Sigmoid colon (tissue), 7 donors: Measurements from ENCODE around the gene NUP62. TPM values are rescaled to one million over a fixed set of nuclear protein-coding genes. Genes with fewer than 3 reads are reported as not detected.

Source experiments
- DNase-seq: peaks from one replicate; pipeline ENCODE4 v3.0.0-alpha.2; 2019
- H3K27ac ChIP-seq, 4 donors: fragments of 200-600 bp; sonication (generic); one replicate each; pipeline ENCODE4 v1.5.1; 2016 to 2019; ENCODE audit warnings: mild to moderate bottlenecking in 1 of 4
- H3K27me3 ChIP-seq, 3 donors: fragments of 200-600 bp; sonication (generic); one replicate each; pipeline ENCODE4 v1.5.1; 2019; ENCODE audit warnings: mild to moderate bottlenecking in 1 of 3
- H3K36me3 ChIP-seq, 4 donors: fragments of 200-600 bp; sonication (generic); one replicate each; pipeline ENCODE4 v1.5.1; 2016 to 2019
- H3K4me1 ChIP-seq, 4 donors: fragments of 200-600 bp; sonication (generic); one replicate each; pipeline ENCODE4 v1.5.1; 2017 to 2019
- H3K4me3 ChIP-seq, 4 donors: fragments of 200-600 bp; sonication (generic); one replicate each; pipeline ENCODE4 v1.5.1; 2017 to 2019; ENCODE audit warnings: mild to moderate bottlenecking in 2 of 4, moderate library complexity in 1 of 4
- H3K9me3 ChIP-seq, 4 donors: fragments of 200-600 bp in 3 of 4; sonication (generic) in 3 of 4; one replicate each; pipeline versions ENCODE4 v1.5.1 to v1.6.1; 2013 to 2019
- CTCF ChIP-seq, 4 experiments: fragments of 450-650 bp in 3 of 4; fragments of 200-600 bp in 1 of 4; IDR thresholded peaks; one replicate each; pipeline ENCODE4 v1.5.1; 2016 to 2019; ENCODE audit warnings: antibody characterized with exemption in 4 of 4, mild to moderate bottlenecking in 3 of 4, moderate library complexity in 2 of 4
- EP300 ChIP-seq, 4 donors: sonication (generic); formaldehyde crosslinking; IDR thresholded peaks; one replicate each; pipeline ENCODE4 v1.6.1; 2017; ENCODE audit warnings: antibody characterized with exemption in 4 of 4
- POLR2A ChIP-seq, 2 donors: fragments of 450-650 bp; IDR thresholded peaks; one replicate each; pipeline ENCODE4 v1.6.1; 2016; ENCODE audit warnings: antibody characterized with exemption in 2 of 2, mild to moderate bottlenecking in 2 of 2, moderate library complexity in 2 of 2
- POLR2AphosphoS5 ChIP-seq, 4 donors: sonication (generic); formaldehyde crosslinking; IDR thresholded peaks; one replicate each; pipeline ENCODE4 v1.6.1; 2017; ENCODE audit warnings: antibody characterized with exemption in 4 of 4
- WGBS, 2 donors: extraction: QIAGEN DNeasy Blood & Tissue Kit; methylation state at CpG; one replicate each; pipeline ENCODE4 v1.1.7; 2013; 5-methylcytosine and 5-hydroxymethylcytosine counted together
- intact Hi-C: fragments of 100-400 bp; cut with DNase I; formaldehyde crosslinking; loops from one replicate; pipeline ENCODE4 v1.15.1; 2023
- polyA plus RNA-seq, 3 donors: library from polyadenylated mRNA; stranded (reverse); fragments of 200-250 nt; gene quantifications; one replicate each; pipeline ENCODE4 v1.2.3, GENCODE V29; 2013
- total RNA-seq, 4 donors: library from RNA; depleted of rRNA; stranded (reverse); fragments of >200 nt; gene quantifications; one replicate each; pipeline ENCODE4 v1.1.0, GENCODE V29; 2016
- donor health status: healthy with polysubstance abuse.
- donor health status: Bipolar disorder and iron deficiency.
- donor health status: healthy.

Gene NUP62
- total and polyA plus RNA-seq, 7 donors = 10.2 to 42.6 (median 25.7) TPM

- no peak for TF ChIP-seq POLR2A (IDR thresholded peaks at IDR 0.05)
- no peak for TF ChIP-seq CTCF (IDR thresholded peaks at IDR 0.05)
- no peak for TF ChIP-seq EP300 (IDR thresholded peaks at IDR 0.05)
- no peak for TF ChIP-seq POLR2AphosphoS5 (IDR thresholded peaks at IDR 0.05)
- no peaks in the 10 kb centered on the region for H3K27me3 ChIP-seq
- H3K36me3 ChIP-seq = peaks cover 57 to 83% (median 60%) of the 10 kb centered on the region in 4 donors
- intact Hi-C loops = no loop called here
- no peak for DNase-seq
- H3K9me3 ChIP-seq = no peaks in the 10 kb centered on the region
- H3K4me1 ChIP-seq = peaks cover 0 to 16% (median 11%) of the 10 kb centered on the region in 4 donors
- H3K27ac ChIP-seq = no peak overlapping the region
- WGBS, 2 donors = 93 to 96% methylated on average over 31 of the region's 31 CpGs
- no peak overlapping the region for H3K4me3 ChIP-seq
Observed at GRCh38 chr19:49881672-49882394, 47.5 kb downstream of the NUP62 start.

DNA sequence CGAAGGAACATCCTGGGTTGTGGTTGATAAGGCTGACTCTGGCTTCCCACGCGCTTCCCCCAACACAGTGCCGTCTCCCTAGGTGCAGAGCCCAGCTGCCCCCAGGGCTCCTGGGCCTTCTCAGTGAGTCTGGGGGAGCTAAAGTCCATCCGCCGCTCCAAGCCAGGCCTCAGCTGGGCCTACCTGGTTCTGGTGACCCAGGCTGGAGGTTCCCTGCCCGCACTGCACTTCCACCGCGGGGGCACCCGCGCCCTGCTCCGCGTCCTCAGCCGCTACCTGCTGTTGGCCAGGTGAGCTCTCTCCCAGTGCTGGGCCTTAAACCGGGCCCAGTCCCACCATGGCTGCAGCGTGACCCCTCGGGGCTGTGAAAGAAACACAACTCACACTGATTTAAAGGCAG, 48.1 kb downstream of the NUP62 start:
- Histone ChIP-seq H3K4me1 (peaks cover 0 to 16% (median 11%) of the 10 kb centered on the region in 4 donors), H3K36me3 (peaks cover 57 to 76% (median 60%) of the 10 kb centered on the region in 4 donors), H3K4me3 (no peak overlapping the region), H3K27ac (no peak overlapping the region), H3K9me3 (no peaks in the 10 kb centered on the region), H3K27me3 (no peaks in the 10 kb centered on the region)
- no peak for DNase-seq
- no peak for TF ChIP-seq EP300 (IDR thresholded peaks at IDR 0.05)
- no peak for TF ChIP-seq CTCF (IDR thresholded peaks at IDR 0.05)
- TF ChIP-seq POLR2AphosphoS5 (IDR thresholded peaks at IDR 0.05) = no peak
- no peak for TF ChIP-seq POLR2A (IDR thresholded peaks at IDR 0.05)
- 97 to 98% methylated on average over 17 of the region's 17 CpGs for WGBS, 2 donors
- intact Hi-C loops = no loop called here

- Histone ChIP-seq H3K9me3 (no peaks in the 10 kb centered on the region), H3K27me3 (no peaks in the 10 kb centered on the region), H3K4me1 (peaks cover 0 to 20% (median 17%) of the 10 kb centered on the region in 4 donors), H3K4me3 (no peak overlapping the region), H3K27ac (no peak overlapping the region), H3K36me3 (peaks cover 53 to 68% (median 59%) of the 10 kb centered on the region in 4 donors)
- DNase-seq = no peak
- no peak for TF ChIP-seq EP300 (IDR thresholded peaks at IDR 0.05)
- no peak for TF ChIP-seq POLR2A (IDR thresholded peaks at IDR 0.05)
- TF ChIP-seq CTCF (IDR thresholded peaks at IDR 0.05) = no peak
- TF ChIP-seq POLR2AphosphoS5 (IDR thresholded peaks at IDR 0.05) = no peak
- intact Hi-C loops = no loop called here
- 86 to 93% methylated on average over 10 of the region's 10 CpGs for WGBS, 2 donors
Observed at GRCh38 chr19:49880162-49880869, 49.0 kb downstream of the NUP62 start.

DNA sequence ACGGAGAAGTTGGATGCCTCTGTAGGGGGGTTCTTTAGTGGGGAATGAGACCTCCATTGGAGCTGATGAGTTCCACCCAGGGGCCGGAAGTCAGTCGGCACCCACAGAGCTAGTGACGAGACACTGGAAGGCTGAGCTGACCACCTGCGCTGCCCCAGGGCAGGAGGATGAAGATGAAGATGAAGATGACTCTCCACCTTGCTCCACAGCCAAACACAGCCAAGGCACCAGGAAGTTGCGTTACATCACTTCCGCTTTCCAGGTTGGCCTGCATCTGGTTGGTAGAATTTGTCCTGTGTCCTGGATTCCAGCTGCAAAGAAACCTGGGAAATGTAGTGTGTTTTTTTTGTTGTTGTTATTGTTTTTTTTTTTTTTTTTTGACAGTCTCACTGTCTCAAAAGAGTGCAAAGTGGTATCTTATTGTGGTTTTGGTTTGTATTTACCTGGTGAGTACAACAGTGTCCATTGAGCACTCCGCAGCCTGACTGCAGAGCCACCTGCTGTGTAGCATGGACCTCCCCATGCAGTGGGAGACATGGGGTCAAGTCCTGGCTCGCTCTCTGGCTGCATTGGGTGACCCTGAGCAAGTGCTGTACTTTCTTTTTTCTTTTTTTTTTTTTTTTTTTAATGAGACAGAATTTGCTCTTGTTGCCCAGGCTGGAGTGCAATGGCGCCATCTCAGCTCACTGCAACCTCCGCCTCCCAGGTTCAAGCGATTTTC, 49.9 kb downstream of the NUP62 start:
- H3K4me3 ChIP-seq = no peak overlapping the region
- TF ChIP-seq CTCF (IDR thresholded peaks at IDR 0.05) = no peak
- no peak for TF ChIP-seq POLR2AphosphoS5 (IDR thresholded peaks at IDR 0.05)
- TF ChIP-seq POLR2A (IDR thresholded peaks at IDR 0.05) = no peak
- TF ChIP-seq EP300 (IDR thresholded peaks at IDR 0.05) = no peak
- peaks cover 46 to 59% (median 51%) of the 10 kb centered on the region in 4 donors for H3K36me3 ChIP-seq
- 97 to 98% methylated on average over 12 of the region's 12 CpGs for WGBS, 2 donors
- no peaks in the 10 kb centered on the region for H3K27me3 ChIP-seq
- no peaks in the 10 kb centered on the region for H3K9me3 ChIP-seq
- peaks cover 0 to 30% (median 25%) of the 10 kb centered on the region in 4 donors for H3K4me1 ChIP-seq
- intact Hi-C loops = loop anchor here (5.0 kb wide), 2 partner anchors 382 to 427 kb away; partner anchors contain the start of genes ALDH16A1, PIH1D1 and RPS11
- H3K27ac ChIP-seq = no peak overlapping the region
- DNase-seq = no peak
